Ovary (tissue), 3 donors: ENCODE measurements around the gene APPL2.

Source experiments
- CTCF ChIP-seq, 3 donors: fragments of 450-650 bp in 2 of 3; fragments of 200-600 bp in 1 of 3; IDR thresholded peaks; one replicate each; pipeline versions ENCODE4 v1.5.1 to v1.8.0; 2016 to 2022; ENCODE audit warnings: antibody characterized with exemption in 3 of 3, mild to moderate bottlenecking in 1 of 3
- EP300 ChIP-seq: sonication (generic); formaldehyde crosslinking; IDR thresholded peaks from one replicate; pipeline ENCODE4 v1.6.1; 2017; ENCODE audit warnings: antibody characterized with exemption
- POLR2A ChIP-seq: fragments of 450-650 bp; IDR thresholded peaks from one replicate; pipeline ENCODE4 v1.6.1; 2017; ENCODE audit warnings: antibody characterized with exemption, mild to moderate bottlenecking, moderate library complexity
- donor health status: DM: no; HTN: no; CAD: no.

- TF ChIP-seq CTCF (IDR thresholded peaks at IDR 0.05) (no peak), POLR2A (no peak), EP300 (no peak)
Measured at GRCh38 chr12:105225505-105226015, 10.4 kb downstream of the APPL2 start.
